Liver (tissue), 9 donors: Measurements from ENCODE around the gene SPTBN5. TPM values are rescaled to one million over a fixed set of nuclear protein-coding genes. Genes with fewer than 3 reads are reported as not detected.

ENCODE experiments used
- DNase-seq: peaks from one replicate; pipeline ENCODE4 v3.0.0-alpha.2; 2017; ENCODE audit warnings: low spot score
- H3K27ac ChIP-seq, 2 donors: one replicate each; pipeline ENCODE4 v1.7.0; 2013; ENCODE audit warnings: inconsistent platforms in 2 of 2, low read length in 2 of 2, control low read depth in 1 of 2, low read depth in 1 of 2, mild to moderate bottlenecking in 1 of 2
- H3K27me3 ChIP-seq, 4 donors: one replicate each; pipeline versions ENCODE4 v1.6.1 to v1.7.0; 2013; ENCODE audit warnings: low read length in 3 of 4, inconsistent platforms in 1 of 4, mild to moderate bottlenecking in 1 of 4, moderate library complexity in 1 of 4; ENCODE audit not compliant: control insufficient read depth in 4 of 4, insufficient read depth in 4 of 4
- H3K36me3 ChIP-seq, 4 donors: one replicate each; pipeline versions ENCODE4 v1.6.1 to v1.7.0; 2013; ENCODE audit warnings: low read length in 3 of 4, mild to moderate bottlenecking in 3 of 4, low read depth in 1 of 4, moderate library complexity in 1 of 4; ENCODE audit not compliant: control insufficient read depth in 4 of 4, insufficient read depth in 3 of 4
- H3K4me1 ChIP-seq, 4 donors: one replicate each; pipeline versions ENCODE4 v1.6.1 to v1.7.0; 2013; ENCODE audit warnings: low read length in 3 of 4, mild to moderate bottlenecking in 3 of 4, moderate library complexity in 1 of 4; ENCODE audit not compliant: control insufficient read depth in 4 of 4, insufficient read depth in 4 of 4
- H3K4me3 ChIP-seq, 3 donors: one replicate each; pipeline versions ENCODE4 v1.6.1 to v1.7.0; 2013; ENCODE audit warnings: low read length in 3 of 3, control low read depth in 1 of 3, low read depth in 1 of 3, mild to moderate bottlenecking in 1 of 3
- H3K9ac ChIP-seq, 2 donors: one replicate each; pipeline ENCODE4 v1.7.0; 2013; ENCODE audit warnings: low read length in 2 of 2, mild to moderate bottlenecking in 2 of 2, moderate library complexity in 2 of 2, control low read depth in 1 of 2, low read depth in 1 of 2
- H3K9me3 ChIP-seq, 4 donors: one replicate each; pipeline versions ENCODE4 v1.6.1 to v1.7.0; 2013; ENCODE audit warnings: low read length in 3 of 4; ENCODE audit not compliant: control insufficient read depth in 4 of 4
- FOXA1 ChIP-seq: IDR thresholded peaks from 2 replicates; pipeline ENCODE4 v1.6.1; 2016; ENCODE audit warnings: antibody characterized with exemption
- HNF4A ChIP-seq, 2 donors: conservative IDR thresholded peaks; 2 replicates each; pipeline ENCODE4 v1.6.1; 2016; ENCODE audit warnings: antibody characterized with exemption in 2 of 2, mild to moderate bottlenecking in 2 of 2
- HNF4G ChIP-seq: IDR thresholded peaks from 2 replicates; pipeline ENCODE4 v1.6.1; 2016; ENCODE audit warnings: antibody characterized with exemption
- JUND ChIP-seq, 2 donors: IDR thresholded peaks; 2 replicates each; pipeline ENCODE4 v1.6.1; 2016; ENCODE audit warnings: antibody characterized with exemption in 2 of 2
- NR2F2 ChIP-seq: IDR thresholded peaks from 2 replicates; pipeline ENCODE4 v1.6.1; 2016; ENCODE audit warnings: antibody characterized with exemption
- TAF1 ChIP-seq: conservative IDR thresholded peaks from 2 replicates; pipeline ENCODE4 v1.6.1; 2016; ENCODE audit warnings: antibody characterized with exemption, mild to moderate bottlenecking
- WGBS: extraction: QIAGEN DNeasy Blood & Tissue Kit; methylation state at CpG from one replicate; pipeline ENCODE4 v1.1.7; 2013; 5-methylcytosine and 5-hydroxymethylcytosine counted together
- polyA plus RNA-seq, 2 donors: library from polyadenylated mRNA; stranded (reverse) in 1 of 2; unstranded in 1 of 2; fragments of 200-250 nt in 1 of 2; fragments of >200 nt in 1 of 2; fragmentation: Nextera tagmentation in 1 of 2; extraction: Ambion mirVana in 1 of 2; gene quantifications; one replicate each; pipeline versions ENCODE4 v1.2.1 to v1.2.3, GENCODE V29; 2013 to 2015
- total RNA-seq, 2 donors: library from RNA; depleted of rRNA; stranded (reverse); fragments of >200 nt; gene quantifications; one replicate each; pipeline ENCODE4 v1.2.3, GENCODE V29; 2014
- TF ChIP-seq, protein P1 (sequence below): fragments of 150-350 bp; IDR thresholded peaks from 2 replicates; pipeline ENCODE4 v1.5.1; 2017; ENCODE audit warnings: improper control_type of control experiment, low read depth, low read length; ENCODE audit not compliant: missing input control
- TF ChIP-seq, protein P2 (sequence below): IDR thresholded peaks from 2 replicates; pipeline ENCODE4 v1.6.1; 2016; ENCODE audit warnings: antibody characterized with exemption
- TF ChIP-seq, protein P3 (sequence below): IDR thresholded peaks from 2 replicates; pipeline ENCODE4 v1.6.1; 2016; ENCODE audit warnings: antibody characterized with exemption, mild to moderate bottlenecking
- TF ChIP-seq, protein P4 (sequence below): IDR thresholded peaks from 2 replicates; pipeline ENCODE4 v1.6.1; 2016; ENCODE audit warnings: antibody characterized with exemption
- TF ChIP-seq, protein P5 (sequence below): IDR thresholded peaks from 2 replicates; pipeline ENCODE4 v1.6.1; 2016; ENCODE audit warnings: antibody characterized with exemption
- donor health status: healthy.
- donor health status: healthy.
- donor health status: healthy.
- donor health status: healthy.
- donor health status: healthy.

Gene SPTBN5
- total and polyA plus RNA-seq, 4 donors = 0.12 to 1.7 (median 0.17) TPM

DNA sequence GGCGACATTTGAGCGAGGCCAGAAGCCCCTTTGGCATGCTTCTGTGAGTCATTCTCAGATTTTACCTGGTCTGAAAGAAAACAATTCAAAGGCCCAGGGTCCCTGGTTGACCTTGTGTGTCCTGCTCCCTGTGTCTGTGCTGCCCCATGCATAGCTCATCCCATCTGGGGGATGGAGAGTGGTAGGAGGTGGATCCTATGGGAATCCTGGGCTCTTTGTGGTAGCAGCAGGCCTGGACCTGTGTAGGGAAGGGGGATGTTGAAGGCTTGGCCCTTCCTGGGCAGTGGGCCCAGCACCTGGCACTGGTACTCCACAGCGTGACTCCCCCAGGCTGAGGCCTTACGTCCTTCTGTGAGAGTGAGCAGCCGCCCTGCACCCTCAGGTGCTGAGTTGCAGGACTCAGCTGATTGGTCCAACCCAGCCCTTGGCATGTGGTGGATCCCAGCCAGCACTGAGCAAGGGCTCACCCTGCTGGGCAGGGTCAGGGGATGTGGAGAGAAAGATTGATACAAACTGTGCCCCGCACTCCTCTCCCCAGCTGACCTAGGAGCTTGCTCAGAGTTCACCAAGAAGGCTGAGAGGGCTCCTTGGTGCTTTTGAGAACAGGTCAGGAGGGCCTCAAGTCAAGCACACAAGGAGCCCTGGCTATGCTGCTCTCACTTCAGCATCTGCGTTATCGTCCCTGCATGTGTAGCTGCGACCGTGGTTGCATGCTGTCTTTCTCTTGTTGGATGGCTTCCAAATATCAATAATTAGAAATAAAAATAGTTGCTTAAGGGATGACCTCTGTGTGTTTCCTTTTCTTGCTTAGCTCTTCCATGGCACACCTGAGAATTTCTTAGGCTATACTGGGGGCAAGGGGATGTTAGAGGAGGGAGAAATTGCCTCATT, 87.3 kb downstream of the SPTBN5 start (continued):
- TF ChIP-seq, protein P1, sequence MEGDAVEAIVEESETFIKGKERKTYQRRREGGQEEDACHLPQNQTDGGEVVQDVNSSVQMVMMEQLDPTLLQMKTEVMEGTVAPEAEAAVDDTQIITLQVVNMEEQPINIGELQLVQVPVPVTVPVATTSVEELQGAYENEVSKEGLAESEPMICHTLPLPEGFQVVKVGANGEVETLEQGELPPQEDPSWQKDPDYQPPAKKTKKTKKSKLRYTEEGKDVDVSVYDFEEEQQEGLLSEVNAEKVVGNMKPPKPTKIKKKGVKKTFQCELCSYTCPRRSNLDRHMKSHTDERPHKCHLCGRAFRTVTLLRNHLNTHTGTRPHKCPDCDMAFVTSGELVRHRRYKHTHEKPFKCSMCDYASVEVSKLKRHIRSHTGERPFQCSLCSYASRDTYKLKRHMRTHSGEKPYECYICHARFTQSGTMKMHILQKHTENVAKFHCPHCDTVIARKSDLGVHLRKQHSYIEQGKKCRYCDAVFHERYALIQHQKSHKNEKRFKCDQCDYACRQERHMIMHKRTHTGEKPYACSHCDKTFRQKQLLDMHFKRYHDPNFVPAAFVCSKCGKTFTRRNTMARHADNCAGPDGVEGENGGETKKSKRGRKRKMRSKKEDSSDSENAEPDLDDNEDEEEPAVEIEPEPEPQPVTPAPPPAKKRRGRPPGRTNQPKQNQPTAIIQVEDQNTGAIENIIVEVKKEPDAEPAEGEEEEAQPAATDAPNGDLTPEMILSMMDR = no peak

DNA sequence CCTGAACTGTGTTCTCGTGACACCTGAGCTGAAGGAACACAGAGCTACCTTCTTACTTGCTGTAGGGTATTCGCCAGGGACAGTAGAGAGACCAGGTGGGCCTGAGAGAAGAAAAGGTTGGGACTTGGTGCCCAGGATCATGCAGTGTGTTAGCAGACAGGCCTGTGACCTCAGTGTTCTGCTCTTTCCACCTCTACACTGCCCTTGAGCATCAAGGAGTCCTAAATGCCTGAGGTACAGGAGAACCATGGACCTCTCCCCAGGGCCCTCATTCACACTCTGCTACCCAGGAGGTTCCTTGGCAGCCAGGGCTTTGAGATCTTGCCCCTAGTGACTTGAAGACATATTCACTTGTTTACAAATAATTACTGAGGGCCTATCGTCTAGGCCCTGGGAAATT, 88.1 kb downstream of the SPTBN5 start:
- Histone ChIP-seq H3K27me3 (no peaks in the 10 kb centered on the region), H3K4me3 (no peak overlapping the region), H3K4me1 (no peaks in the 10 kb centered on the region), H3K9ac (no peak overlapping the region), H3K36me3 (peaks cover 0 to 2% (median 0%) of the 10 kb centered on the region in 4 donors), H3K27ac (no peak overlapping the region), H3K9me3 (no peaks in the 10 kb centered on the region)
- WGBS = 93% methylated on average over 3 of the region's 3 CpGs
- TF ChIP-seq, protein P2, sequence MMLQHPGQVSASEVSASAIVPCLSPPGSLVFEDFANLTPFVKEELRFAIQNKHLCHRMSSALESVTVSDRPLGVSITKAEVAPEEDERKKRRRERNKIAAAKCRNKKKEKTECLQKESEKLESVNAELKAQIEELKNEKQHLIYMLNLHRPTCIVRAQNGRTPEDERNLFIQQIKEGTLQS = no peak
- TF ChIP-seq FOXA1 (no peak), TAF1 (no peak), JUND (IDR thresholded peaks at IDR 0.05) (no peak), NR2F2 (no peak), HNF4G (no peak), HNF4A (conservative IDR thresholded peaks at IDR 0.05) (no peak)
- TF ChIP-seq, protein P3, sequence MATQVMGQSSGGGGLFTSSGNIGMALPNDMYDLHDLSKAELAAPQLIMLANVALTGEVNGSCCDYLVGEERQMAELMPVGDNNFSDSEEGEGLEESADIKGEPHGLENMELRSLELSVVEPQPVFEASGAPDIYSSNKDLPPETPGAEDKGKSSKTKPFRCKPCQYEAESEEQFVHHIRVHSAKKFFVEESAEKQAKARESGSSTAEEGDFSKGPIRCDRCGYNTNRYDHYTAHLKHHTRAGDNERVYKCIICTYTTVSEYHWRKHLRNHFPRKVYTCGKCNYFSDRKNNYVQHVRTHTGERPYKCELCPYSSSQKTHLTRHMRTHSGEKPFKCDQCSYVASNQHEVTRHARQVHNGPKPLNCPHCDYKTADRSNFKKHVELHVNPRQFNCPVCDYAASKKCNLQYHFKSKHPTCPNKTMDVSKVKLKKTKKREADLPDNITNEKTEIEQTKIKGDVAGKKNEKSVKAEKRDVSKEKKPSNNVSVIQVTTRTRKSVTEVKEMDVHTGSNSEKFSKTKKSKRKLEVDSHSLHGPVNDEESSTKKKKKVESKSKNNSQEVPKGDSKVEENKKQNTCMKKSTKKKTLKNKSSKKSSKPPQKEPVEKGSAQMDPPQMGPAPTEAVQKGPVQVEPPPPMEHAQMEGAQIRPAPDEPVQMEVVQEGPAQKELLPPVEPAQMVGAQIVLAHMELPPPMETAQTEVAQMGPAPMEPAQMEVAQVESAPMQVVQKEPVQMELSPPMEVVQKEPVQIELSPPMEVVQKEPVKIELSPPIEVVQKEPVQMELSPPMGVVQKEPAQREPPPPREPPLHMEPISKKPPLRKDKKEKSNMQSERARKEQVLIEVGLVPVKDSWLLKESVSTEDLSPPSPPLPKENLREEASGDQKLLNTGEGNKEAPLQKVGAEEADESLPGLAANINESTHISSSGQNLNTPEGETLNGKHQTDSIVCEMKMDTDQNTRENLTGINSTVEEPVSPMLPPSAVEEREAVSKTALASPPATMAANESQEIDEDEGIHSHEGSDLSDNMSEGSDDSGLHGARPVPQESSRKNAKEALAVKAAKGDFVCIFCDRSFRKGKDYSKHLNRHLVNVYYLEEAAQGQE = no peak
- TF ChIP-seq, protein P4, sequence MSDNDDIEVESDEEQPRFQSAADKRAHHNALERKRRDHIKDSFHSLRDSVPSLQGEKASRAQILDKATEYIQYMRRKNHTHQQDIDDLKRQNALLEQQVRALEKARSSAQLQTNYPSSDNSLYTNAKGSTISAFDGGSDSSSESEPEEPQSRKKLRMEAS = no peak
- TF ChIP-seq, protein P5, sequence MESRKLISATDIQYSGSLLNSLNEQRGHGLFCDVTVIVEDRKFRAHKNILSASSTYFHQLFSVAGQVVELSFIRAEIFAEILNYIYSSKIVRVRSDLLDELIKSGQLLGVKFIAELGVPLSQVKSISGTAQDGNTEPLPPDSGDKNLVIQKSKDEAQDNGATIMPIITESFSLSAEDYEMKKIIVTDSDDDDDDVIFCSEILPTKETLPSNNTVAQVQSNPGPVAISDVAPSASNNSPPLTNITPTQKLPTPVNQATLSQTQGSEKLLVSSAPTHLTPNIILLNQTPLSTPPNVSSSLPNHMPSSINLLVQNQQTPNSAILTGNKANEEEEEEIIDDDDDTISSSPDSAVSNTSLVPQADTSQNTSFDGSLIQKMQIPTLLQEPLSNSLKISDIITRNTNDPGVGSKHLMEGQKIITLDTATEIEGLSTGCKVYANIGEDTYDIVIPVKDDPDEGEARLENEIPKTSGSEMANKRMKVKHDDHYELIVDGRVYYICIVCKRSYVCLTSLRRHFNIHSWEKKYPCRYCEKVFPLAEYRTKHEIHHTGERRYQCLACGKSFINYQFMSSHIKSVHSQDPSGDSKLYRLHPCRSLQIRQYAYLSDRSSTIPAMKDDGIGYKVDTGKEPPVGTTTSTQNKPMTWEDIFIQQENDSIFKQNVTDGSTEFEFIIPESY = no peak
- DNase-seq = no peak
